TTC549 (cell line): Measurements from ENCODE around the gene MGAT5.

Experiments
- FAIRE-seq: peaks from 2 replicates; lab custom pipeline; 2012; peaks lifted over from hg19 to GRCh38; lab: Jason Lieb, UNC

The MGAT5 gene

GRCh38 chr2:134231301-134231964 lies 22.4 kb upstream of the MGAT5 start:
- FAIRE-seq, result no peak

- no peak for FAIRE-seq
Observed at GRCh38 chr2:134231965-134232340, 21.9 kb upstream of the MGAT5 start.

DNA sequence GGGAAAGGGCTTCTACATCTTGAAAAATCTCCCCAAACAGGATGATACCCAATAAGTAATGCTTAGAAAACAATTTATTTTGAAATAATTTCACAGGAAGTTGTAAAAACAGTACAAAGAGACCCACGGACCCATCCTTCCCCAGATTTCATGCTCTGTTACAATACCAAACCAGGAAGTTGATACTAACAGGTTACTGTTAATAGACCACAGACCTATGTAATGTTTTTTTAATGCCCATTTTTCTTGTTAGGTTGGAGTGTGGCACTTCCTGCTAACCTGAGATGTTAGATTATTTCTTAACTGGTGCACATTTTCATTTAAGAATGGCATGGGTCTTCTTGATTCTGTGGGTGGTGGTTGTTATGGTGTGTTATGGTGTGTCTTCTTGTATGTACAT lies 21.4 kb upstream of the MGAT5 start:
- no peak for FAIRE-seq

DNA sequence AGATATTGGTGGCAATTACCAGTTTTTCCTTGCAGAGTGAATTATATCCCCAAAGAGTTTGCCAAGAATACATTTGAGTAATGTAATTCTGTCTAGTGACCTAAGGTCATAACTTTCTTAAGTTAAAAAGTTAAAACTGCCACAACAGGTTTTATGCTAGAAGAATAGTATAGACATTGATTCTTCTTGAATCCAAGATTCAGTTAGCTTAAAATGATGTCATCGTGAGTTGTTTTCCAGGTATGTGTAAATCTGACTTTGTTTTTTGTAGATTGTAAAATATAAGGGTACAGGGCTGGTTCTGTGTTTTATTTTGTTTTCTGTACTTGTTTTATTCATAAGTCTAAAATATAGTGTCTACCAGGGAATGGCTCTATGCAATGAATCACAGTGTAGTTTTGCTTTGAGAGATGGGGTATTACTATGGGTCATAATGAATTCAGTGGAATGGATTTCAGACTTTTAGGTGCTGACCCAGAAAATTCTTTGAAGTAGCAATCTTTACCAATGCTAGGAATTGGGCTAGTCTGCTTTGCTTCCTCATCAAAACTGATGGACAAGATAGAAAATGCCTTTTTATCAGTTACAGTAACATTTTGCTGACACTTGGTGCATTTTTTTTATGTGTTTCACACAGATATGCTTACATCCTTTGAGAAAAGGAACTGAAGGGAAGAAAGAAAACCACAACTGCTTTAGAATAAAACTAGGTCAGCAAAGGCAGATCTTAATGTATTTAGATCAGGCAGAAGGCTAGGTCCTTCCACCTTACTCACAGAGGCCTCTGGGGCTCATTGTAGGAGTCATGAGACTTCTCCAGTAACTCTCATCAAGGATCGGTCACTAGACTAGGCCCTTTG lies 20.8 kb upstream of the MGAT5 start:
- FAIRE-seq, result no peak

DNA sequence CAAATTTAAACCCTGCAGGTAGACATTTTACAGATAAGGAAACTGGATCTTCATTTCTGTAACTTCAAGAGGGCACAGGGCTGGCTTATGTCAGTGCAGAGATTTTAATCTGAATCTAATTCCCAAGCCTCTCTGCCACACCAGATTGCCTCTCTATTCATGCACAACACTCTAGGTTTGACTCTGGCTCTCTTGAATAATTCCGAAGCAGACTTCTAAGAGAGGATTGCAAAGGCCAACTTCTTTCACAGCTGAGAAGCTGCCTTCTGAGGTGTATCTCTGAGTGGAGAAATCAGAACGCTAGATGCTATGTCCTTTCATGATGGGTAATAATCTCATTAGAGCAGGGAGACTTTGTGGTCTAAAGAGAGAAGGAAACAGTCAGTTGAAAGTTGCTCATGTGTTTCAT lies 20.1 kb upstream of the MGAT5 start:
- FAIRE-seq, result no peak

DNA sequence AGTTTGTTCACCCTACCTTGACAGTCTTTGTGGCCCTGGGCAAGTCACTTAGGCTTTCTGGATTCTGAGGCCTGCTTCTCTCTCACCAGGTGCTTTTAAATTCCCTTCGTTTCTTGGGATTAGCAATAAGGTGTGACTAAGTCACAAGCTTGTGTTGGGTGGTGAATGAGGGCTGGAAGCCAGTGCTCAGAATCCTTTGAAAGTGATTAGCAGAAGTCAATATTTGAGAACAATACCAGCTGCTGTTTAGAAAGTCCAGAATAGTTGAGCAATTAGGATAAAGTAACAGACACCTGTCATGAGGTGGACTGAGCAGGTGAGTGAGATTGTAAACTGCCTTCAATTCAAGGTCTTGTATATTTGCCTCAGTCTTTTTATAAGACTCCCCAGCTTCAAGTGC lies 19.3 kb upstream of the MGAT5 start:
- no peak for FAIRE-seq

- no peak for FAIRE-seq
Observed at GRCh38 chr2:134235510-134236144, 18.2 kb upstream of the MGAT5 start.

DNA sequence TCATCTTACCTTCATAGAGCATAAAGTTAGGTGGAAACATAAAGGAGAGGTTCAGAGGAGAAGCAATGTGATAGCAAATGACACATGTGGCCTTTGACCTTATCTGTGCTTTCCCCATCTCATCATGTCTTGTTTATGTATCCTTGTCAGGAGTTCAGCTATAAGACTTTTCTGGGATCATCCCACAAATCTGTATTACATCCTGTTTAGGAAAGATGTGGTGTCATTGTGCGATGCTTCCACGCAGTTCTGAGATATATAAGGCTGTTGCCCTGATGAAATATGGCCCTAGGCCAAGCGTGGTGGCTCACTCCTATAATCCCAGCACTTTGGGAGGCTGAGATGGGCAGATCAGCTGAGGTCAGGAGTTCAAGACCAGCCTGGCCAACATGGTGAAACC lies 15.5 kb upstream of the MGAT5 start:
- FAIRE-seq, result no peak

DNA sequence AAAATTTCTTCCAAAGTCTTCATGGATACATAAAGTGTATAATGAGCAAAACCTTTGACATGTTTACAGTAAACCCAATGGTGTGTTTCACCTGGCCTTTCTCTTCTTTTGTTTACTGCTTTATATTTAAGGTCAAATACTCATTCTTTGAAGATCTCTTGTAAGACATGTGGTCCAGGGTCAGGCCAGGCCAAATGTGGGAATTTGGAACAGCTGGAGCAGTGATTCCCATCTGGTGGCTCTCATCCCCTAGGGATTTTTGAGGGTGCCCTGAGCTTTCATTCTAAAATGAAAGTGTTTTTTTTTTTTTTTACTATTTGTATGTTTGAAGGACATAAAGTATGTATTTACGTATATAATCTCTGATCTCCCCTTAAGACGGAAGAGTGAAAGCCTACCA lies 13.8 kb upstream of the MGAT5 start:
- FAIRE-seq, result no peak

- no peak for FAIRE-seq
Observed at GRCh38 chr2:134241911-134242310, 12.0 kb upstream of the MGAT5 start.

DNA sequence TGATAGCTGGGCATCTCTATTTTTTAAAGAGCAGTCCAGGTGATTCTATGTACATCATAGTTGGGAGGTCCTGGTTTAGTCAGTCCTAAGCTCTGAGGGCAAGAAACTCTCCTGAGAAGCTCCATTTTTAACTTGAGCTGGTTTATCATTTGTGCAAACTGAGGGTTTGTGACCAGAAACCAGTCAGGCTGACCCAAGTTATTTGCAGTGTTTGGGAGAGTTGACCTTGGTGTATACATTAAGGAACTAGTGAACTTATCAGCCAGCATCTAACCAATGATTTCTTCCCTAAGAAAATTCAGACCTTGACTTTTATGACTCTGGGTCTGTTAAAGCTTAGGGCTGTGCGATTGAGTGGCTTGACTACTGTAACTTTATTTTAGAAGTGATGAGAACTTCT lies 10.6 kb upstream of the MGAT5 start:
- FAIRE-seq, result no peak

GRCh38 chr2:134244086-134244485 lies 9.8 kb upstream of the MGAT5 start:
- FAIRE-seq, result no peak

DNA sequence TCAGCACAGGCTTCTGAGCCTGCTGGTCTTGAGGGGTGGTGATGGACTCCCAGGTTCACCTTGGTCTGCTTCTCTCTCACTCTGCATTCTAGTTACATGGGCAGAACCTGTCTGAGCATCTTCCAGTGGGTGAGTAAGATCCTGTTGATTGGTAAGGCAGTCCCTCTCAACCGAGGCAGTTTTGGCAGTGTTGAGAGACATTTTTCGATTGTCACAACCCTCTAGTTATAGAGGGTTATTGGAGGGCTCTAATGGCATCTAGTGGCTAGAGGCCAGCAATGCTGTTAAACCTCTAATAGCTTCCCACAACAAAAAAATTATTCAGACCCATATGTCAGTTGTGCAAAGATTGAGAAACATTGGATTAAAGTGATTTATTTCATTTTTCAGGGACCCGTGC lies 9.3 kb upstream of the MGAT5 start:
- FAIRE-seq, result no peak

DNA sequence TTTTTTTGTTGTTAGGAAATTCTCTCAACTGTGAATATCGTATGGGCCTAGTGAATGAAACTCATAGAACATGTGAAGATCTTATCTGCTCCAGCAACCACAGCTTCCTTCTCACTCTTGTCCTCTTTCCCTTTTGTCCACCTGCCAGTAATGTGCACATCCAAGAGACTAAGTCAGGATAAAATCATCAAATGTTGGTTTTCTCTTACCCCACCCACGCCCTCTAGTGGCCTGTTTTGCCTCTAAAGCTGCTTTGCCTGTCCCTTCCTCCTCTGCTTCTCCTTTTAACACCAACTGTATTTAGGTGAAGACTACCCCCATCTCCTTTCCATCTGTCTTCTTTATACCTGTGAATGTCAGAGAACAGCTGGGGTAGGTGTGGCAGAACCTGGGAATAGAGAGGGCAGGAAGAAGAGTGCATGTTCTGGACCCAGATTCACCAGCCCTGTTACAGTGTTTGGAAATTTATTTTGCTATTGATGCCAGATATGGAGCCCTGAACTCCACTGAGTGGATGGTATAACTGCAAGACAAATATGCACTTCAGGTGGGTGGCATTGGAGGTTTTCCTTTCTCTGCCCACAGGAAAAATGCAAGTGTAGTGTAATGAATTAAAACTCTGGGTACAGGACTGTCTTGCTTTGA lies 8.4 kb upstream of the MGAT5 start:
- FAIRE-seq, result no peak

GRCh38 chr2:134246154-134246874 lies 7.6 kb upstream of the MGAT5 start:
- no peak for FAIRE-seq

DNA sequence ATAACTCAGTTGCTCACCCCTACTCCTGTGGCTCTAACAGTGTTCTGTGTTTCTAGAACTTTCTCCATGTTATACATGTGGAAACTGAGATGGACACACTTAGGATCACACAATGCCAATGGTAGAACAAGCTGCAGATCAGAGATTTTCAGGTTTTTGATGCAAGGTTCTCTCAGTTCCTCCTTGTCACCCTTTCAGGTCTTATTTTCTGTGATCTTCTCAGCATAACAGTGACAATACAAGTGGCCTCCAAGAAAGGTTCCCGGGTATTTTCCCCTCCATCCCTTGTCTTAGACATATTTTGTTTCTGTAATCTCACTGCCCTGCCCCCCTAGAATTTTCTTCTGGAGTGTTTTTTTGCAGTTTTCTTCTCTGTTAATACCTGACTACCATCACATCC lies 6.2 kb upstream of the MGAT5 start:
- no peak for FAIRE-seq

- no peak for FAIRE-seq
Observed at GRCh38 chr2:134248913-134249312, 5.0 kb upstream of the MGAT5 start.

- FAIRE-seq, result no peak
Observed at GRCh38 chr2:134249755-134250154, 4.1 kb upstream of the MGAT5 start.

- no peak for FAIRE-seq
Observed at GRCh38 chr2:134250840-134251461, 2.9 kb upstream of the MGAT5 start.

DNA sequence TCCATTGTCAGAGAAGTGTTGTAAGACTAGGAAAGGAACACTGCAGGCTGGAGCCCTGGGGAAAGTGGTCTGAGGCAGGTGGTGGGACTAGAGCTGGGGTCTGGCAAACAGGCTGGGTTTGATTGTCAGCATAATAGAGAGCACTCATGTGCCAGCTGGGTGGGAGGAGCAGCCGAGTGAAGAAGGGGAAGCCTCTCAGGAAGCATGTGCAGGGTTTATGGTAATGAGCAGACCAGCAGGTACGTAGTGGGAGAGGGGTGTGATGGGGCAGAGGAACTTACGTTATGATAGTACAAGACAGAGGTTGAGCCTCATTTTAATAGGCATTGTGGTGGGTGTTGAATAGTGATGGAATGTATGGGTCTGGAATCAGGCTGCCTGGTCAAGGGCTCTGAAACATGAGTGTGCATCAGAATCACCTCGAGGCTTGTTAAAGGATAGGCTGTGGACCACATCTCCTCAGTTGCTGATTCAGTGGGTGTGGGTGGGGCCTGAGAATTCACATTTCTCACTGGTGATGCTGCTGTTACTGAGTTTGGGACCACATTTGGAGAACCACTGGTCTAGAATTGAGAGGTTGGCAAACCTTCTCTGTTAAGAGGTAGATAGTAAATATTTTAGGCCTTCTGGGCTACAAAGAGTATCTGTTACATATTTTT lies 1.7 kb upstream of the MGAT5 start:
- FAIRE-seq, result no peak

DNA sequence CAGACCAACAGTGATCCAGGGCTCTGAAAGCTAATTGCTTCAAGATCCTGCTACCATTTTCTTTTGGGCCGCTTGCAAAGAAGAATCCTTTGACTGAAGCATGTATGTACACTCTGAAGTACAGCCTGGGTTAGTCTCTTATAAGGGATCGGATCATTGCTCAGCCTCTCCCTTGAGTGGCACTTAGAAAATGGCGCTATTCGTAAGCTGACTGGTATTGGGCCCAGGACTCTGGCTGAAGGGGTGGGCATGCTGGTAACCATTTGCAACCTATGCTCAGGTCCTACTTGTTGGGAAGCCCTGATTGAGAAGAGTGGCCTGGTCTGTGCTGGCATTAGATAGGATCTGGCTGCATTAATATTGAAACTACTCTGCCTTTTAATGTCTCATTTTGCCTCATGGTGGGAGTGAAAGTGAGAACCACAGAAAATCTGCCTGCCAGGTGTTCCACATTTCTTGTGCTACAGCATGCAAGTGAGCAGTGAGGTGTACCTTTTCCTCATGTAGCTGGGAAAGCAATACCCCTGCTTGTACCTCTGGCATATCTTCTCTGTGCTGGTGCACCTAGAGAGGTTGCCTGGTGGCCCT lies 661 bp upstream of the MGAT5 start:
- no peak for FAIRE-seq
